Naive thymus-derived CD8-positive, alpha-beta T cell (primary cell): ENCODE results near the gene MYZAP. TPM values are rescaled to one million over a fixed set of nuclear protein-coding genes. Genes with fewer than 3 reads are reported as not detected.
A peak's percentile ranks its signal among the peaks of the same experiment; 100 is the strongest.

Source experiments
- ATAC-seq, 2 donors: fragments of 150-1000 bp; cut with Tn5 transposase in 1 of 2; sonication (Bioruptor Pico), chemical (Tn5 transposase) in 1 of 2; 1 replicate in 1 of 2; 2 replicates in 1 of 2; pipeline ENCODE4 v1.10.0; 2021; ENCODE audit warnings: mild to moderate bottlenecking in 2 of 2, moderate library complexity in 2 of 2
- POLR2A ChIA-PET: fragments of 350-600 bp; sonication (Branson Sonifier 250); formaldehyde crosslinking; loops from one replicate; lab custom pipeline; 2021; ENCODE audit warnings: antibody characterized with exemption; lab: Charles Lee
- DNase-seq, 10 donors: peaks; one replicate each; pipeline versions ENCODE4 v3.0.0 to v3.0.0-alpha.2; 2020 to 2022
- H3K27ac Mint-ChIP-seq, 10 donors: one replicate each; pipeline ENCODE4 v1.8.0; 2020 to 2022; ENCODE audit warnings: mild to moderate bottlenecking in 10 of 10, mixed read lengths in 10 of 10, moderate library complexity in 4 of 10, inconsistent platforms in 1 of 10
- H3K27me3 Mint-ChIP-seq, 5 donors: one replicate each; pipeline ENCODE4 v1.8.0; 2021 to 2022; ENCODE audit warnings: mixed read lengths in 5 of 5
- H3K36me3 Mint-ChIP-seq, 3 donors: one replicate each; pipeline ENCODE4 v1.8.0; 2020 to 2022; ENCODE audit warnings: mixed read lengths in 3 of 3, mild to moderate bottlenecking in 2 of 3, inconsistent platforms in 1 of 3
- H3K4me1 Mint-ChIP-seq, 4 donors: one replicate each; pipeline ENCODE4 v1.8.0; 2021 to 2022; ENCODE audit warnings: mixed read lengths in 4 of 4
- H3K4me3 Mint-ChIP-seq, 10 donors: one replicate each; pipeline ENCODE4 v1.8.0; 2020 to 2022; ENCODE audit warnings: mild to moderate bottlenecking in 10 of 10, mixed read lengths in 10 of 10, moderate library complexity in 6 of 10, inconsistent platforms in 1 of 10
- H3K9me3 Mint-ChIP-seq, 9 donors: one replicate each; pipeline ENCODE4 v1.8.0; 2020 to 2022; ENCODE audit warnings: mixed read lengths in 9 of 9, mild to moderate bottlenecking in 3 of 9, inconsistent platforms in 1 of 9, moderate library complexity in 1 of 9
- polyA plus RNA-seq, 3 donors: library from polyadenylated mRNA; unstranded; fragments of 300-500 nt; fragmentation: Illumina TruSeq; gene quantifications; one replicate each; pipeline ENCODE4 v1.2.3, GENCODE V29; 2021
- total RNA-seq, 8 experiments: library from RNA in 2 of 8; stranded (reverse) in 2 of 8; gene quantifications; one replicate each; pipeline ENCODE4 v1.2.3 and lab custom pipeline; 2021 to 2026

The MYZAP gene
- total RNA-seq = not detected
- polyA plus RNA-seq = under 1 TPM in 2 of 3 donors, not detected in 1; 0.20 to 0.26 TPM
- 0 reads per million in 6 experiments for total RNA-seq (lab: John Stamatoyannopoulos, UW)

- H3K4me1 Mint-ChIP-seq = peaks cover 17 to 41% (median 19%) of the 10 kb centered on the region in 4 donors
Observed at GRCh38 chr15:57591822-57592367, at the start of gene MYZAP. Gene MYZAP (plus strand): TSS chr15:57591904. CDS start chr15:57592035, 131 bp downstream.

GRCh38 chr15:57542505-57542817 is 49.2 kb upstream of the MYZAP start:
- H3K36me3 Mint-ChIP-seq = no peaks in the 10 kb centered on the region
- peaks cover 0 to 24% (median 8%) of the 10 kb centered on the region in 5 donors for H3K27me3 Mint-ChIP-seq
- H3K27ac Mint-ChIP-seq = no peak overlapping the region
- no peaks in the 10 kb centered on the region for H3K4me1 Mint-ChIP-seq
- DNase-seq (no peak), ATAC-seq (no peak)
- no peaks in the 10 kb centered on the region for H3K9me3 Mint-ChIP-seq
- no peak overlapping the region for H3K4me3 Mint-ChIP-seq
- POLR2A ChIA-PET = no interaction called here

More at GRCh38 chr15:57591822-57592367, at the start of gene MYZAP:
- DNase-seq (peak in 6 of 10 donors; percentile 5 to 32 (median 11)), ATAC-seq (peak; percentile 45 to 89)
- Mint-ChIP-seq H3K4me3 (peak within 1 kb of the TSS; percentile 31 to 73 (median 66)), H3K27ac (peak within 1 kb of the TSS in 1 of 10 donors; percentile 42), H3K27me3 (peaks cover 19 to 67% (median 34%) of the 10 kb centered on the region in 5 donors), H3K9me3 (no peaks in the 10 kb centered on the region), H3K36me3 (no peaks in the 10 kb centered on the region)
- POLR2A ChIA-PET = no interaction called here

- Mint-ChIP-seq H3K36me3 (no peaks in the 10 kb centered on the region), H3K27ac (no peak overlapping the region), H3K27me3 (peaks cover 0 to 17% (median 4%) of the 10 kb centered on the region in 5 donors), H3K4me3 (no peak overlapping the region), H3K4me1 (no peaks in the 10 kb centered on the region), H3K9me3 (no peaks in the 10 kb centered on the region)
- POLR2A ChIA-PET = no interaction called here
- DNase-seq = no peak
- no peak for ATAC-seq
Observed at GRCh38 chr15:57544848-57545480, 46.7 kb upstream of the MYZAP start.

- H3K27me3 Mint-ChIP-seq = peaks cover 0 to 11% (median 0%) of the 10 kb centered on the region in 5 donors
- DNase-seq (no peak), ATAC-seq (no peak)
- H3K4me3 Mint-ChIP-seq = no peak overlapping the region
- H3K4me1 Mint-ChIP-seq = no peaks in the 10 kb centered on the region
- peak overlapping the region in 1 of 10 donors; percentile 86 for H3K27ac Mint-ChIP-seq
- H3K9me3 Mint-ChIP-seq = no peaks in the 10 kb centered on the region
- H3K36me3 Mint-ChIP-seq = no peaks in the 10 kb centered on the region
- POLR2A ChIA-PET = no interaction called here
Observed at GRCh38 chr15:57545995-57546394, 45.7 kb upstream of the MYZAP start.

- no peaks in the 10 kb centered on the region for H3K4me1 Mint-ChIP-seq
- peaks cover 0 to 15% (median 0%) of the 10 kb centered on the region in 5 donors for H3K27me3 Mint-ChIP-seq
- H3K36me3 Mint-ChIP-seq = no peaks in the 10 kb centered on the region
- ATAC-seq (no peak), DNase-seq (no peak)
- no peak overlapping the region for H3K4me3 Mint-ChIP-seq
- H3K27ac Mint-ChIP-seq = no peak overlapping the region
- H3K9me3 Mint-ChIP-seq = no peaks in the 10 kb centered on the region
- POLR2A ChIA-PET = no interaction called here
Observed at GRCh38 chr15:57547243-57547755, 44.4 kb upstream of the MYZAP start.

- no peak overlapping the region for H3K4me3 Mint-ChIP-seq
Observed at GRCh38 chr15:57548351-57548750, 43.4 kb upstream of the MYZAP start.

GRCh38 chr15:57548835-57549234 is 42.9 kb upstream of the MYZAP start:
- Mint-ChIP-seq H3K27ac (no peak overlapping the region), H3K4me3 (no peak overlapping the region), H3K4me1 (no peaks in the 10 kb centered on the region), H3K36me3 (no peaks in the 10 kb centered on the region), H3K9me3 (no peaks in the 10 kb centered on the region), H3K27me3 (peaks cover 0 to 11% (median 0%) of the 10 kb centered on the region in 5 donors)
- POLR2A ChIA-PET = no interaction called here
- ATAC-seq (no peak), DNase-seq (no peak)

More at GRCh38 chr15:57548351-57548750, 43.4 kb upstream of the MYZAP start:
- Mint-ChIP-seq H3K36me3 (no peaks in the 10 kb centered on the region), H3K27me3 (peaks cover 0 to 11% (median 0%) of the 10 kb centered on the region in 5 donors), H3K9me3 (no peaks in the 10 kb centered on the region), H3K4me1 (no peaks in the 10 kb centered on the region), H3K27ac (no peak overlapping the region)
- no peak for ATAC-seq
- POLR2A ChIA-PET = no interaction called here
- DNase-seq = no peak

GRCh38 chr15:57549935-57550334 is 41.8 kb upstream of the MYZAP start:
- no peak for DNase-seq
- POLR2A ChIA-PET = no interaction called here
- Mint-ChIP-seq H3K36me3 (no peaks in the 10 kb centered on the region), H3K27ac (no peak overlapping the region), H3K4me3 (no peak overlapping the region), H3K9me3 (no peaks in the 10 kb centered on the region), H3K4me1 (no peaks in the 10 kb centered on the region), H3K27me3 (peaks cover 0 to 8% (median 0%) of the 10 kb centered on the region in 5 donors)
- no peak for ATAC-seq

GRCh38 chr15:57550640-57551039 is 41.1 kb upstream of the MYZAP start:
- no peak overlapping the region for H3K4me3 Mint-ChIP-seq
- POLR2A ChIA-PET = no interaction called here
- DNase-seq (no peak), ATAC-seq (no peak)
- no peaks in the 10 kb centered on the region for H3K4me1 Mint-ChIP-seq
- H3K9me3 Mint-ChIP-seq = no peaks in the 10 kb centered on the region
- H3K27me3 Mint-ChIP-seq = peaks cover 0 to 8% (median 0%) of the 10 kb centered on the region in 5 donors
- H3K36me3 Mint-ChIP-seq = no peaks in the 10 kb centered on the region
- H3K27ac Mint-ChIP-seq = no peak overlapping the region

- Mint-ChIP-seq H3K9me3 (no peaks in the 10 kb centered on the region), H3K4me1 (no peaks in the 10 kb centered on the region), H3K36me3 (no peaks in the 10 kb centered on the region), H3K27ac (peak overlapping the region in 1 of 10 donors; percentile 18), H3K4me3 (no peak overlapping the region), H3K27me3 (peaks cover 0 to 11% (median 1%) of the 10 kb centered on the region in 5 donors)
- POLR2A ChIA-PET = no interaction called here
- no peak for DNase-seq
- ATAC-seq = no peak
Observed at GRCh38 chr15:57551715-57552677, 39.7 kb upstream of the MYZAP start.

- Mint-ChIP-seq H3K27me3 (peaks cover 0 to 11% (median 1%) of the 10 kb centered on the region in 5 donors), H3K27ac (no peak overlapping the region), H3K9me3 (no peaks in the 10 kb centered on the region), H3K36me3 (no peaks in the 10 kb centered on the region), H3K4me3 (no peak overlapping the region), H3K4me1 (no peaks in the 10 kb centered on the region)
- DNase-seq (no peak), ATAC-seq (no peak)
- POLR2A ChIA-PET = no interaction called here
Observed at GRCh38 chr15:57552678-57553334, 38.9 kb upstream of the MYZAP start.

GRCh38 chr15:57553526-57553925 is 38.2 kb upstream of the MYZAP start:
- ATAC-seq (no peak), DNase-seq (no peak)
- H3K27me3 Mint-ChIP-seq = peaks cover 0 to 11% (median 5%) of the 10 kb centered on the region in 5 donors
- H3K36me3 Mint-ChIP-seq = no peaks in the 10 kb centered on the region
- no peaks in the 10 kb centered on the region for H3K4me1 Mint-ChIP-seq
- H3K27ac Mint-ChIP-seq = no peak overlapping the region
- no peak overlapping the region for H3K4me3 Mint-ChIP-seq
- POLR2A ChIA-PET = no interaction called here
- H3K9me3 Mint-ChIP-seq = no peaks in the 10 kb centered on the region
